GM19238 (cell line): ENCODE results near the gene CALCOCO1.
"Not testable (repeated sequence)": the region's sequence is repeated elsewhere in the genome, so short reads cannot be mapped to it uniquely, and the experiment has no call there.

ENCODE experiments used
- DNase-seq: peaks from one replicate; pipeline ENCODE4 v3.0.0; 2011; ENCODE audit warnings: low spot score; ENCODE audit not compliant: insufficient read length

Gene CALCOCO1

DNA sequence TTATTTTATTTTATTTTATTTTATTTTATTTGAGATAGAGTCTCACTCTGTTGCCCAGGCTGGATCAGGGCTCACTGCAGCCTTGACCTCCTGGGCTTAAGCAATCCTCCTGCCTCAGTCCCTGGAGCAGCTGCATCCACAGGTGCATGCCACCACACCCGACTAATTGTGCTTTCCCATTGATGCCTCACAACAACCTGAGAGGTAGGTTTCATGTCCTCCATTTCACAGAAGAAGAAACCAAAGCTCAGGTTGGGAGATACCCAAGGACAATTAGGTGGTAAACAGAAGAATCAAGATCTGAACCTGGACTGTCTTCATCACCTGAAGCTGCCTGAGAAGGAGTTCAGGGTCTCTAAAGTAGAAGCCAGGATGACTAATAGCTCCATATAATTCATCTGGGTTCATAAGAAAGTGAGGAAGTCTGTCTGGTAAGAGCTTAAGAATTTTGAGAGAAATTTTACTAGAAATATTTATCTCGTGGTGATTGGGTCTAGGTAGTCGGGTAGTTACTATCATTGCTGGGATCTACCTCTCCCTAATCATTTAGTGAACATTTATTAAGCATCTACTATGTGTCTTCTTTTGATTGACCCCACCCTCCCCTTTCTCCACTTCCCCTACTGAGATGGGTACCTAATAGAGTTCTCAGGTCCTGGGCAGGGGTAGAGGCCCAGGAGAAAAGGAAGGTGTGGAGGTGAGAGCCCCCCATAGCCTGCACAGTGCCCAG is 28.1 kb downstream of the CALCOCO1 start:
- no peak for DNase-seq

DNA sequence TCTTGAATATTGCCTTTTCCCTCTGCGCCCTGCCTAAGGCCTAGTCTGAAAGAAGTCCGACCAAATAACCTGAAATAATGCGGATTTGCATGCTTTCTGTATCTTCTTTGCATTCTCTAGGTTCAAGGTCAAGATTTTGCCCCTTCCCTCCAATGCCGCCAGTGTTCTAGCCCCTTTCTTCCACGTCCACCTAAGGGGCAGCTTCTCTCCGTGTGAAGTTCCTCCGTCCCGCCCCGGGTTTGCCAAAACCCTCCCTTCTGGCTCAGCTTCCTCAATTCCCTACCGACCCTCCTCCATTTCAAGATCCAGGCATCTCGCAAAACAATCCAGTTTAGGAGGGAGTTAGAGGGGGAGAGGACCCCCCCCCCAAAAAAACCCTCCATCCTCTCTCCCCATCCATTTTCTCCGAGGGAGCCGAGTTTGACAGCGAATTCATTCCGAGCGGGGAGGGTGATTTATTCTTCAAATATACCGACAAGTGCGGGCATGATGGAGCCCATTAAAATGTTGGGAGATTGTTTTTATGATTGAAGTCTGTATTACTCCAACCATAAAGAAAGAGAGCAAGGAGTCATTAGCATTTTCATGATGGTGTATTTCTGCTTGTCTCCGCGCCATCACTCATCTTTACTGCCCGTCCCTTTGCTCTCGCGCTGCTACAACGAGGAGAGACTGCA is 30.5 kb downstream of the CALCOCO1 start:
- no peak for DNase-seq

DNA sequence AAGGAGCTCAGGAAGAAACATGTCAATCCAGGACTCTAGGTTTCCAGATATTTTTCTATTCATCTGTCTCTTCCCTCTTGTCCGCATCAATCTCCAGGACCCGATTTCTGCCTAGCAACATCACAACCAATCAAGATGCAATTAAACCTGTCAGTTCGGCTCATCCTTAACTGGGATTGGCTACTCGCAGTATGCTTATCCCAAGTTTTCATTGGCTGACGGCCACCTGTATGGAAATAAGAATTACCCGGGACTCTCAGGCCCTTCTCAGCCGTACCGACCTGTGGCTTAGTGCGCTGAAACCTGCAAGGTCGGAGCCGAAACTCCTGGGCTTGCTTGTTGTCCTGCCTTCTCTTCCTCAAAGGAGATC is 31.0 kb downstream of the CALCOCO1 start:
- peak; percentile 44 for DNase-seq

DNA sequence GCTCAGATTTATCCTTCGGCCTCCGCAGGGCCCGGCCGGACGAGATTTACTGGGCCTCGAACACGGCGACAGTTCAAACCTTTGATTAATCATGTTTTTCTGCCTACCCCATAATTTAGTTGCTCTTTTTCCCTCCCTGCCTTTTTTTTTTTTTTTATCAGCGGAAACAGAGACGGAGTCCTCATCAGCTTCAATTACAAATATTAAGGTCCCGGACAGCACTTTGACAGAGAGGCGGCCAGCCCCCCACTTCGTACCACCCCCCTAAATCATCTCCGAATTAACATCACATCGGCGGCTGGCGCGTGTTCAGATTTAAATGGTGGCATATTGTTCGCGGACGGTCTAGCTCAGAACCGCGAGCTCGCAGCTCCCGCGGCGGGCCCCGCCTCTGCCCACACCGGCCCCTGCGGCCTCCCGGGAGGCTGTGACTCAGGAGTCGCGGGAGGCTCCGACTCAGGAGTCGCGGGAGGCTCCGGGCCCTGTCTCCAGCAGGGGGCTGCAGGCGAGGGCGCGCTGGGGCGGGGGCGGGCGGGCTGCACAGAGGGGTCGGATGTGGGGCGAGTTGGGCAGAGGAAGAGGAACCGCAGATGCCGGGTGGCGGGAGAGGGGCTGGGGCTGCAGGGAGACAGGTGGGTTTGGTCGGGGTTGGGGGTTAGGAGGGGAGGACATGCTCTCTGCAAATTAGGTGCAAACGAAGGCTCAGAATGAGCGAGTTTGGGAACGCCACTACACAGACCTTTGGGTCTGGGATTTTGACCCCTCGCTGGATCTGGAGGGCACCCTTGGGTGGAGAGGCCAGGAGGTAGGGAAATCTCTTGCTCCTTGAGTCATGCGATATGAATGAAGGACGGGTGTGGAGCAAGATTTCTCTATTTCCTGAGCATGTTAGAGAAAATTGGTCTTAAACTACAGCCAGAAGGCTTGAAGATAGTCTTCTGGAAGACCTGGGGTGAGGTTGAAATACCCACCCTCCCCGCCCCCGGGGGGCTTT is 31.8 kb downstream of the CALCOCO1 start:
- no peak for DNase-seq

DNA sequence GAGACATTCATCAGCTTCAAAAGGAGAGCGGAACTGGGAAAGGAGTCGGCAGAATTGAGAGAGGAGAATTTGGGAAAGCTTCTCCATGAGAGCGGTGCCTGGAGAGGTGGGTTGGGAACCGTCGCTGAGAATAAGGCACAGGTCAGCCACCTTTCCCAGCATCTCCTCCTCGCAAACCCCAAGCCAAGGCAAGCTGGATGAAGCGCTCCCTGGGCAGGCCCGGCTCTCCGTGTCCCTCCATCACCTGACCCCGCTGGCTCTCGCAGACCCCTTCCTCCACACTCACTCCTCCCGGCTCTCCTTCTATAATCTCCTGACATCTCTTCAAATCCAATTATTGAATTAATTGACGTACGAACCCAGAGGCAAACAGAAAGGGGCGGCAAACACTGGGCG is 32.5 kb downstream of the CALCOCO1 start:
- no peak for DNase-seq

DNA sequence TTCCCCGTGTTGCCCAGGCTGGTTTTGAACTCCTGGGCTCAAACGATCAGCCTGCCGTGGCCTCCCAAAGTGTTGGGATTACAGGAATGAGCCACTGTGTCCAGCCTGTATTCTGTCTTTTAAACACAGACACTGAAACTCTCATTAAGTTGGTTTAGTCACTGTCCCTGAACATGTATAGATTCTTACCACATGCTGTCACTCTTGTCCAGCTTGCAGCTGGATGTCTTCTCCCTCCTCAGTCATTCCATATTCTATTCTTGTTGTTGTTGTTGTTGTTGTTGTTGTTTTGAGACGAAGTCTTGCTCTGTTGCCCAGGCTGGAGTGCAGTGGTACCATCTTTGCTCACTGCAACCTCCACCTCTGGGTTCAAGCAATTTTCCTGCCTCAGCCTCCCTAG is 39.1 kb downstream of the CALCOCO1 start:
- DNase-seq, result no peak

DNA sequence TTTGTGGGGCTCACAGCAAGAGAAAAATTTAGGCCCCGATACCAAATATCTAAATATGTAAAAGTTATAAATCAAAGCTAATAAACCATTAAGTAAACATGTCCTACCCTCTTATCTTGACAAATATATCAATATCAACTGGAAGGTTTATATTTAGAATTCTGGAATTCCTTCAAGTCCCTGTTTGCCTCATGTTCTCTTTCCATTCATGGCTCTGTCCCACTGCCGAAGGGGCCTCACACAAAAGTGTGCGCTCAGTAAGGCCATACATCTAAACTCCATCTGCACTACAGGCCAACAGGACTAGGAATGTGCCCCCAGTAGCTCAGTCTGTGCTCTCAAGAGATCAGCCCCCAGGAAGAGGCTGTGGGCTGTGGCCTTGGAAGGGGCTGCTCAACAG is 40.8 kb downstream of the CALCOCO1 start:
- DNase-seq, result no peak

DNA sequence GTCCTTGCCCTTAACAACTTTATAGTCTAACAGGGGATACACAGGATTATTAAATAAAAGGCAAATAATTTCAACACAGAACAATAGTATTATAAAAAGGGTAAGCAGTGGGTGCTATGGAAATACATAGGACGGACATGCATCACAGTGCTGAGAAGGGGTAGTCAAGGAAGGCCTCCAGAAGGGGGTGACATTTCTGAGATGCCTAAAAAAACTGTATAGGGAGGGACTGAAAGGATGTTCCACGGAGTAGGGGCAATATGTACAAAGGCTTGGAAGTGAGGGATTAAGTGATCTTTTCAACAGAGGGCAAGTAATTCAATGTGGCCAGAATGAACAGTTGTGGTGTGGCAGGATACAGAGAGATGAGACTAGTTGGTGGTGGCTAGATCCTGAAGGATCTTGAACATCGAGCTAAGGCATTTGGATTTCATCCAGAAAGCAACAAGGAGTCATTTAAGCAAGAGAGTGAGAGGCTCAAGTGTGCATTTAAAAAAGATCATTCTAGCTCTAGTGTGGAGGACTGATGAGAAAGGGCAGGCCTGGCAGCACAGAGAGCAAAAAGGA is 42.5 kb downstream of the CALCOCO1 start:
- no peak for DNase-seq

DNA sequence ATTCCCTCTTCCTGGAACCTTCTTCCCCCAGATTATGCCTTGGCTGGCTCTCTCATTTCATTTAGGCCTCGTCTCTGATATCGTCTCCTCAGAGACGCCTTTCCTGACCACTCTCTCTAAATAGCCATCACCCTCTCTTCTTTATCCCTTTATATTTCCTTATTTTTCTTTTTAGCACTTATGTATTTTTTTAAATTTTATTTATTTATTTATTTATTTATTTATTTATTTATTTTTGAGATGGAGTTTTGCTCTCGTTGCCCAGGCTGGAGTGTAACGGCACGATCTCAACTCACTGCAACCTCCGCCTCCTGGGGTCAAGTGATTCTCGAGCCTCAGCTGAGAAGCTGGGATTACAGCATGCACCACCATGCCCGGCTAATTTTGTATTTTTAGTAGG is 43.3 kb downstream of the CALCOCO1 start:
- no peak for DNase-seq

DNA sequence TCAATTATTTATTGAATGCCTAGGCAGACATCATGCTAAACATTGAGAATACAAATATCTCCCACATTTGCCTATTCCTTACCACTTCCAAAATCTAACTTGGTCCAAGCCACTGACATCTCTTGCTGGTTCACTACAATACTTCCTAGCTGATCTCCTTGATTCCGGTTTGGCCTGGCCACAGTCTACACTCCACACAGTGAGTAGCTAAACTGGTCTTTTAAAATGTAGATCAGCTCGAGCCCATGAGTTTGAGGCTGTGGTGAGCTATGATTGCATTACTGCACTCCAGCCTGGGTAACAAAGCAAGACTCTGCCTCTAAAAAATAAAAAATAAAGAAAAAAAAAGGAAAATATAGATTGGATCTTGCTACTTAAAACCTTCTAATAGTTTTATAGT is 43.8 kb downstream of the CALCOCO1 start:
- DNase-seq, result no peak

DNA sequence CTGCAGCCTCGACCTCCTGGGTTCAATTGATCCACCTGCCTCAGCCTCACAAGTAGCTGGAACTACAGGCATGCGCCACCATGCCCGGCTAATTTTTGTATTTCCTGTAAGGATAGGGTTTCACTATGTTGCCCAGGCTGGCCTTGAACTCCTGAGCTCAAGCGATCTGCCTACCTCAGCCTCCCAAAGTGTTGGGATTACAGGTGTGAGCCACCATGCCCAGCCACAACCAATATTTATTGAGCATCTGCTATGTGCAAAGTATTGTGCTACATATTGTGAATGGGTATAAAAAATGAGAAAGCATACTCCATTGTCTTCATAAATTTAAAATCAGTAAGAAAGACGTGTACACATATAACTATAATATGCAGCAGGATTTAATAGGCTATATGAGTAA is 47.2 kb downstream of the CALCOCO1 start:
- DNase-seq, result not testable (repeated sequence)

DNA sequence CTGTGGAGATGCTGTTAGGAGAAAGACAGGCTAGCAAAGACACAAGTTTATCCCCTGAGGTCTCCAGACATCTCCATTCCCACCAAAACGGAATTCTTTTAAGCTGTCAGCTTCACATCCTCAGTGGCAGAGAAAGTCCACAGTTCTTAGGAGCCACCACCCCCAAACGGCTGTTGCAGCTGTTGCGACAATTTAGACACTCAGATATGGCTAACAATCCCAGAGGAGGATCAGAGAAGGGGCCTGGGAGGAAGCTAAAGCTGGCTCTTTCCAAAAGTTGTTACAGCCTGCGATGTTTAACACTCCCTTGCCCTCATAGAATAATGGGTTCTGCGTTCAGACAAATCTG is 49.5 kb downstream of the CALCOCO1 start:
- DNase-seq, result no peak

DNA sequence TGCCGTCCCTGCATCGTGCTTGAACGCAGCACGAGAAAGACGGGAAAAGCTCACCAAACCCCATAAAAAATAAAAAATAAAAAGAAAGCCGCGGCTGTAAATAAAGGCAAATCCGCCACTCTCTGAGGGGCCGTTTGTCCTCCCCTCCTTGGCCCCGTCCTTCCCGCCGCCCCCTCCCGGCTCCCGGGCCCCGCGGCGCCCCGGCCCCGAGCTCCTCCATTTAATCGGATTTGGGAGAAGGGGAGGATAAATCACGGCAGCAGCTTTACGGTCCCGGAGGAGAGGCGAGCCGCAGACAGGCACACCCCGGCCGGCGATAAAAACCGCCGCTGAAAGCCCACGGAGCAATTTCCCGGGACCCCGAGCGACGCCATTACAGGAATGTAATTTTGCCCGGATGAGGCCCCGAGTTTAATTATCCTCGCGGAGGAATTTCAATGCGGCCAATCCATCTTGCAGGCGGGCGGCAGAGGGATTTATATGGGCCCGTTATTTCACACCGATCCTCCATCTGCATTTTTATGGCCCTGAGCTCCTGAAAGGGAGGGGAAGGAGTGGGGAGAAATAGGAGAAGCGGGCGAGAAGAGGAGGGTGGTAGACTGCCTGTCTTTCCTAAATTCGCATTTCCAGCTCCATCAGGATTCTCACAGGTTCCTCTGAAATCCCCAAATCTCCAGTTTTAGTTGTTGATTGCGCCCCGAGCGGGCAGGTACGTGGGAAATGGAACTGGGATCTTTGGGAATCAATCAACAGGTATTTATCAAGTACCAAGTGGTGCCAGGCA is 50.0 kb downstream of the CALCOCO1 start:
- no peak for DNase-seq

DNA sequence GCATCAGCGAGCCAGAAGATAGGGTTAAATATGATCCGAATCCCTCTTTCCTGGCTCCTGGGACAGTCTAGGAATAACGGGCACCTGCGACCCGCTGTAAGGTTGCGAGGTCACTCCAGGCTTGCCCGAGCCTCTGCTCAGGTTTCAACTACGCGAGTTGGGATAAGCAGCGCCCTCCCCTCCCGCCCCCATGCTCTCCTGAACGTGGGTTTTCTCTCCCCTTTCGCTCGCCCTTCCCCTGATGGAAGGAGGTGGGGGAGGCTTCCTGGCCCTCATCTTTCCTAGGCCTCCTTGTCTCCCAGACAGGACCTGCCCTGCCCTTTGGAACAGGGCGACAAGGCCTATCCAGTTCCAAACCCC is 50.6 kb downstream of the CALCOCO1 start:
- no peak for DNase-seq

DNA sequence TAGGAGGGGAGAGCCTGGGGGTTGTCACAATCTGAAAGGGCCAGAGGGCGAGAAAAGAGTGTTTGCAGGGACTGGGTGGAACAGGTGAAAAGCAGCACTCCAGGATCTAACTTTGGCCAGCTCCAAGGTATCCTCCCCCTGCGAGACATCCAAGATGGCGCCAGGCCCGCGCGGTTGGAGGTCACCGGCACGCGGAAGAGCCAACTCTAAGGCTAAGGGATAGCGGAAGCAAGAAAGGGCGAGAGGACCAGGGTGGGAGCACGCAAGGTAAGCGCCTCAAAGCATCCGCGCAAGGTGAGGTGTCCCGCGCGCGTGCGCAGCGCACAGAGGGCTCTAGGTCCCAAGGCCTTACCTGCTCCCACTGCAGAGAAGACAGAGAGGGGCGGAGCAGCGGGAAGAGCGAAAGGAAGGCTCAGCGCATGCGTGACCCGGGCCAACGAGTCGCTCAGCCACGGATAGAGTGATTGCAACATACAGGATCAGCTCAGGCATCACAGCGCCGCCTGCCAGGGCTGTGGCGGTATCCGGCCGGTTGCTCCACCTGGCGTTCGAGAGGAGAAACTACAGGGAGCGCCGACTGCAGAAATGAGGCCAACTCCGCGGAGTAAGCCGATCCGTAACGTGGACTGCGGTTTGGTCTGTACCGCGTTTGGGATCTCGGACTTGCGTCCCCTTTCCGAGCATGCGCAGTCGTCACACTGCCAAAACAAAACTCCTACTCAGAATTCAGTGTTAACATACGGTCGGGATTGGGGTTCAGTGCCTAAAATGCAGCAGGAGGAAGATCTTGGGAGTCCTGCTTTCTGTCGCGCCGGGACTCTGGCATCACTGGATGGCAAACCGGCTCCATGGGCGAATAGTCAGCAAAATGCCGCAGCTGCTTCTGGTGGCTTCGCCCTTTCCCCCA is 51.3 kb downstream of the CALCOCO1 start, which contains the start of gene ATP5MC2:
Gene ATP5MC2 (minus strand): TSS at position 383 of the 907 bp plus-strand sequence. CDS start 3,469 bp downstream, outside the sequence.
- peak; percentile 89 for DNase-seq

DNA sequence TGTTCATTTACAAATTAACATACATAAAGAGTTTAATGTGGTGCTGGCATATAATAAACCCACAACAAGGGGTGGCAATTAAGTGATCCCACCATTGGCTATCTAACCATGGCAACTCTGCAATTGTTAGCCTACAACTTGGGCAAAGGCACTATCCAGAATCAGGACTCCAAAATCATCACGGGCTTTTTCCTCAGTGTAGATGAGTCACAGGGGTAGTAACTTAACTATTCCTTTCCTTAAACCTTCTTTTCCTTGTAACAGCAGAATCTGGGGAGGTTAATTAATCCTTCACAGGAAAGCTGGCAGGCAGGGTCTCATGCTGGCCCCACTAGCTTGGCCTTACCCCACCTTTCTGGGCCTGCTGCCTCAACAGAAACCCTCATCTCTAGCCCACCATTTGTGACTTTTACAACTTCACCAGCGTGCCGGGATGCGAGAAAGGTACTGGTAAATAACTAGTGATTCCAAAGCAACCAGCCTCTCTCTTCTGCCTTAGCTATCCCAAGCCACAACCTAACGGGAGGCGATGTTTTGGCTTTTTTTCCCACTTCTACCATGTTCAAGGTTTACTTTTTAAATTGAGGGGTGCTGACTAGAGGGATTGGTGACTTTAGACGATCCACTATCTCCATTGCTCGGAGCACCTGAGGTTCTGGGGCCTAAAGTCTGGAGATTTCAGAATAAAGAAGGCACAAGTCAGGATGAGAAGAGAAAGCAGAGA is 52.1 kb downstream of the CALCOCO1 start:
- no peak for DNase-seq

DNA sequence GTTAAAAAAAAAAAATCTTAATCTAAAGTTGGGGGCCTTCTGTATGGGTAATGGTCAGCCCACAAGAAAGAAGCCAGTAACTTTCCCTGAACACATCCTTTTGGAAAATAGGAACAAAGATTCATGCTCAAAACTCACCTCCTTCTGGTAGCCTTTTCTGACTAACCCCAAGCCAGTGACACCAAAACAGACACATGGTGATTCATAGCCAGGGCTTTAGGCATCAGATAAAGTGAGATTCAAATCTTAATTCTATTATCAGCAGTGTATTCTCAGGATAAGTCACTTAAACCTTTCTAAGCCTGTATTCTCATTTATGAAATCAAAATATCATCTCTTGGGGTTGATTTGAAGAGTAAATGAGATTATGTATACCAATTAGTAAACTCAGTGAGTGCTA is 56.3 kb downstream of the CALCOCO1 start:
- DNase-seq, result no peak

DNA sequence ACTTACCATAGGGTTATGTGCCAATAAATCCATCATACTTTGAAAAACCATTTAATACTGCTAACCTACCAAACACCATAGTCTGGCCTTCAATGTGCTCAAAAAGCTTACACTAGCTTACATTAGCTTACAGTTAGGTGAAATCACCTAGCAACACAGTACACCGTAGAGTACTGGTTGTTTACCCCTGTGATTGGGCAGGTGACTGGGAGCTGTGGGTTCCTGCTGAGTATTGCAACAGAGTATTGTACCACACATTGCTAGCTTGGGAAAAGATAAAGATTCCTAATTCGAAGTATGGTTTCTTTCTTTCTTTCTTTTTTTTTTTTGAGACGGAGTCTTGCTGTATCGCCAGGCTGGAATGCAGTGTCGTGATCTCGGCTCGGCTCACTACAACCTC is 56.9 kb downstream of the CALCOCO1 start:
- no peak for DNase-seq

DNA sequence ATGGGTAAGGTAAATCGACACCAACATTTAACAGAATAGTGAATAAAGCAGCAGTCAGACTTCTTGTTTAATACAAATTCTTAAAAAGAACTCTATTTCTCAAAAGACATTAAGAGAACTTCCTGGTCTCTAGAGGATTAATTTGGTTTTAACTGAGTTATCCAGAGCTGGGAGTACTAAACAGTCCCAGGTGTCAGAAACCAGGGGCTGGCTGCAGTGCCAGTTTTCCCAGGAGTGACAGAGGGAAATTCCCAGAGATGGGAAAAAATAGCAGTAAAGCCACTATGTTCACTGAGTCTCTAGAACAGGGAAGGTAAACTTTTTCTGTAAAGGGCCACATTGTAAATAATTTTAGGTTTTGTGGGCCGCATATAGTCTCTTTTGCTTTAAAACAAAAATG is 60.2 kb downstream of the CALCOCO1 start:
- DNase-seq, result no peak
